Heart right ventricle (tissue), 16 donors: ENCODE results near the gene OR6Q1. TPM values are rescaled to one million over a fixed set of nuclear protein-coding genes. Genes with fewer than 3 reads are reported as not detected.

ENCODE experiments used
- ATAC-seq, 8 donors: fragments of 200-7000 bp; cut with Tn5 transposase; one replicate each; pipeline ENCODE4 v1.9.1; 2020; ENCODE audit warnings: mild to moderate bottlenecking in 8 of 8, moderate library complexity in 8 of 8, moderate number of reproducible peaks in 1 of 8
- DNase-seq, 2 donors: peaks; one replicate each; pipeline ENCODE4 v3.0.0-alpha.2; 2020
- H3K27ac ChIP-seq, 10 donors: fragments of 200-600 bp; sonication (generic) in 2 of 10; one replicate each; pipeline versions ENCODE4 v1.5.0 to v1.8.0; 2020 to 2022; ENCODE audit warnings: mild to moderate bottlenecking in 3 of 10
- H3K27me3 ChIP-seq, 7 donors: fragments of 200-600 bp; one replicate each; pipeline ENCODE4 v1.8.0; 2021 to 2022; ENCODE audit warnings: mild to moderate bottlenecking in 2 of 7
- H3K36me3 ChIP-seq, 9 donors: fragments of 200-600 bp; sonication (generic) in 1 of 9; one replicate each; pipeline versions ENCODE4 v1.5.0 to v1.8.0; 2020 to 2022; ENCODE audit warnings: mild to moderate bottlenecking in 2 of 9
- H3K4me1 ChIP-seq, 9 donors: fragments of 200-600 bp; sonication (generic) in 1 of 9; one replicate each; pipeline versions ENCODE4 v1.5.0 to v1.8.0; 2020 to 2022; ENCODE audit warnings: mild to moderate bottlenecking in 4 of 9
- H3K4me3 ChIP-seq, 10 donors: fragments of 200-600 bp; sonication (generic) in 2 of 10; one replicate each; pipeline versions ENCODE4 v1.5.0 to v1.8.0; 2020 to 2022; ENCODE audit warnings: mild to moderate bottlenecking in 7 of 10, moderate library complexity in 2 of 10
- H3K9me3 ChIP-seq, 11 donors: fragments of 200-600 bp in 10 of 11; sonication (generic) in 2 of 11; one replicate each; pipeline versions ENCODE4 v1.5.0 to v1.8.0; 2013 to 2022; ENCODE audit warnings: mild to moderate bottlenecking in 2 of 11, control low read depth in 1 of 11, moderate library complexity in 1 of 11
- WGBS, 2 donors: extraction: QIAGEN DNeasy Blood & Tissue Kit; methylation state at CpG; one replicate each; pipeline ENCODE4 v1.1.7; 2013; ENCODE audit warnings: inconsistent platforms in 1 of 2; 5-methylcytosine and 5-hydroxymethylcytosine counted together
- intact Hi-C, 10 donors: fragments of 100-400 bp; cut with DNase I; formaldehyde crosslinking; loops; one replicate each; pipeline versions ENCODE4 v1.11.1 to v1.14.2; 2022
- polyA plus RNA-seq, 2 donors: library from polyadenylated mRNA; stranded (reverse); fragments of 200-250 nt; gene quantifications; one replicate each; pipeline ENCODE4 v1.2.3, GENCODE V29; 2013
- total RNA-seq, 10 donors: library from RNA; stranded (reverse); fragmentation: NEBNext Ultra II Directional in 3 of 10; extraction: Animal tissue kit (Norgen Biotek cat#: 25700) in 3 of 10; gene quantifications; one replicate each; pipeline versions ENCODE4 v1.2.1 to v1.2.4, GENCODE V29; 2021 to 2023
- TF ChIP-seq, protein P1 (sequence below), 9 donors: fragments of 200-600 bp; sonication (generic) in 2 of 9; IDR thresholded peaks; one replicate each; pipeline versions ENCODE4 v1.5.0 to v1.8.0; 2021 to 2022; ENCODE audit warnings: antibody characterized with exemption in 9 of 9, mild to moderate bottlenecking in 5 of 9, moderate library complexity in 1 of 9
- donor health status: Arrhythmogenic right ventricular cardiomyopathy.
- donor health status: ischemic (EF 13 %, LVEDD 7.1; RV severe dilation, severe dysfunction).
- donor health status: healthy with polysubstance abuse.
- donor health status: DM: no; HTN: yes; CAD: no.
- donor health status: DM: no; HTN: no; CAD: no.
- donor health status: ischemic (EF 25% LVEDD 6.9; RV normal size, moderate dysfunction).
- donor health status: ischemic (EF 25% LVEDD 5.7; RV mildly dilated, moderate dysfunction).
- donor health status: healthy.
- donor health status: DM: yes; HTN: yes; CAD: no.
- donor health status: Ischemic cardiomyopathy.
- donor health status: ischemic (EF 35%, LVEDD 5.7; RV mildly dilated, moderate dysfunction).
- donor health status: nonischemic (EF 11% LVEDD 7.7; RV severe dilation, severe dysfunction).
- donor health status: DM: yes; HTN: yes; CAD: no.
- donor health status: PGD.
- donor health status: ischemic (EF 29% LVEDD 5.4; RV normal size, mild dysfunction).
- donor health status: nonischemic (EF 23%, LVEDD 6.1; RV moderate dilation, normal function).

OR6Q1 gene
- total and polyA plus RNA-seq, 12 donors: not detected

DNA sequence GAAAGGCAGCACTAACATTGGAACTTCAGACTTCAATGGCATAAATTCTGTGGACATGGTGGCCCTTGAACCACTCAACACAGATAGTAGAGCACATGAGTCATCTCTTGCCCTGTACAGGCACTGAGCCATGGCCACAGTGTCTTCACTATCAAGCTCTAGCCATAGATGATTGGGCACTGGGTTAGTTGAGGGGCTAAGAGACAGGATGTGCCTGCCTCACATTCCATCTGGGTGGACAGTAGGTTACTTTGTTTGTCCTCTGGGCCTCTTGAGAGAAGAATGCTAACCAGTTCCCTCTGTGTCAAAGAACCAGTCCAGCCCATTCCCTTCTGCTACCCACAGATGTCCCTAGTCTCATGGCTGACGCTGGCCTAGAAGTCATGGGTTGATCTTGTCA lies 39.8 kb downstream of the OR6Q1 start:
- TF ChIP-seq, protein P1, sequence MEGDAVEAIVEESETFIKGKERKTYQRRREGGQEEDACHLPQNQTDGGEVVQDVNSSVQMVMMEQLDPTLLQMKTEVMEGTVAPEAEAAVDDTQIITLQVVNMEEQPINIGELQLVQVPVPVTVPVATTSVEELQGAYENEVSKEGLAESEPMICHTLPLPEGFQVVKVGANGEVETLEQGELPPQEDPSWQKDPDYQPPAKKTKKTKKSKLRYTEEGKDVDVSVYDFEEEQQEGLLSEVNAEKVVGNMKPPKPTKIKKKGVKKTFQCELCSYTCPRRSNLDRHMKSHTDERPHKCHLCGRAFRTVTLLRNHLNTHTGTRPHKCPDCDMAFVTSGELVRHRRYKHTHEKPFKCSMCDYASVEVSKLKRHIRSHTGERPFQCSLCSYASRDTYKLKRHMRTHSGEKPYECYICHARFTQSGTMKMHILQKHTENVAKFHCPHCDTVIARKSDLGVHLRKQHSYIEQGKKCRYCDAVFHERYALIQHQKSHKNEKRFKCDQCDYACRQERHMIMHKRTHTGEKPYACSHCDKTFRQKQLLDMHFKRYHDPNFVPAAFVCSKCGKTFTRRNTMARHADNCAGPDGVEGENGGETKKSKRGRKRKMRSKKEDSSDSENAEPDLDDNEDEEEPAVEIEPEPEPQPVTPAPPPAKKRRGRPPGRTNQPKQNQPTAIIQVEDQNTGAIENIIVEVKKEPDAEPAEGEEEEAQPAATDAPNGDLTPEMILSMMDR (IDR thresholded peaks at IDR 0.05): no peak
- intact Hi-C loops: no loop called here
- Histone ChIP-seq H3K4me3 (no peak overlapping the region), H3K4me1 (no peaks in the 10 kb centered on the region), H3K9me3 (peaks cover 0 to 10% (median 0%) of the 10 kb centered on the region in 11 donors), H3K36me3 (no peaks in the 10 kb centered on the region), H3K27me3 (no peaks in the 10 kb centered on the region), H3K27ac (no peak overlapping the region)
- ATAC-seq (no peak), DNase-seq (no peak)
- WGBS, 2 donors: 82 to 88% methylated on average over 1 of the region's 1 CpG

DNA sequence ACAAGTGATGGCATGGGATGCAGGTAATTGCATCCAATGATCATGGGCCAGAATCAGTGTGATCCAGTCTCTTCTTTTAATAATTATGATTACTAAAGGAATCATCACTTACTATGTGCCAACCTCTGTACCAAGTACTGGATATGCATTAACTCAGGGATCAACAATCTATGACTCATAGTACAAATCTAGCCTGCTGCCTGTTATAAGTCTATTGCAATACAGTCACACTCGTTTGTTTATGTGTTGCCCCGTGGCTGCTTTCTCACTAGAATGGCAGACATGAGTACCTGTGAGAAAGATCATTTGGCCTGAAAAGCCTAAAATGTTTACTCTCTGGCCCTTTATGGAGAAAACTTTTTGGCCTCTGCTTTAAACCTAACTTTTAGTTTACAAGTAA lies 45.0 kb downstream of the OR6Q1 start:
- no peak for ATAC-seq
- H3K27me3 ChIP-seq: no peaks in the 10 kb centered on the region
- intact Hi-C loops: no loop called here
- no peaks in the 10 kb centered on the region for H3K4me1 ChIP-seq
- DNase-seq: no peak
- H3K4me3 ChIP-seq: no peak overlapping the region
- TF ChIP-seq, protein P1 (IDR thresholded peaks at IDR 0.05): no peak
- peaks cover 0 to 10% (median 0%) of the 10 kb centered on the region in 11 donors for H3K9me3 ChIP-seq
- no peaks in the 10 kb centered on the region for H3K36me3 ChIP-seq
- 40% methylated on average over 2 of the region's 2 CpGs for WGBS, 2 donors
- no peak overlapping the region for H3K27ac ChIP-seq

Other genes with a start within 250 kb of the OR6Q1 start
- gene OR9Q1, start 7.1 kb upstream of the OR6Q1 start, total RNA-seq: not detected
- gene OR9Q1, start 7.1 kb upstream of the OR6Q1 start, polyA plus RNA-seq: not detected
- not detected for gene OR9I1, start 94.6 kb downstream of the OR6Q1 start, total RNA-seq
- gene OR9I1, start 94.6 kb downstream of the OR6Q1 start, polyA plus RNA-seq: not detected
- not detected for gene OR9Q2, start 158.1 kb downstream of the OR6Q1 start, total RNA-seq
- not detected for gene OR9Q2, start 158.1 kb downstream of the OR6Q1 start, polyA plus RNA-seq
- not detected for gene OR1S2, start 173.2 kb downstream of the OR6Q1 start, total RNA-seq
- gene OR1S2, start 173.2 kb downstream of the OR6Q1 start, polyA plus RNA-seq: not detected
- not detected for gene OR1S1, start 181.8 kb downstream of the OR6Q1 start, total RNA-seq
- gene OR1S1, start 181.8 kb downstream of the OR6Q1 start, polyA plus RNA-seq: not detected
- gene OR10Q1, start 198.0 kb downstream of the OR6Q1 start, total RNA-seq: not detected
- under 1 TPM in 1 of 2 donors, not detected in 1; 0.03 TPM for gene OR10Q1, start 198.0 kb downstream of the OR6Q1 start, polyA plus RNA-seq
- not detected for gene OR10W1, start 237.3 kb downstream of the OR6Q1 start, total RNA-seq
- not detected for gene OR10W1, start 237.3 kb downstream of the OR6Q1 start, polyA plus RNA-seq